ENCODE measurements around the gene PIH1D2.
"Not testable (repeated sequence)": the region's sequence is repeated elsewhere in the genome, so short reads cannot be mapped to it uniquely, and the experiment has no call there.

The PIH1D2 gene

GRCh38 chr11:112100462-112100861 is 26.6 kb upstream of the PIH1D2 start:
- Histone ChIP-seq H4K20me1 (ENCODE audit: insufficient read depth, low read length) (no peaks in the 10 kb centered on the region), H3K4me3 (ENCODE audit: low read length) (no peak overlapping the region), H3K9me3 (replicated peaks; ENCODE audit: insufficient read depth, low read length) (no peaks in the 10 kb centered on the region), H3F3A (ENCODE audit: insufficient read depth, low read length) (no peaks in the 10 kb centered on the region), H3K27me3 (replicated peaks; ENCODE audit: insufficient read depth, low read length) (no peaks in the 10 kb centered on the region), H3K4me2 (ENCODE audit: low read depth, low read length) (no peak overlapping the region), H3K79me2 (ENCODE audit: low read length) (no peaks in the 10 kb centered on the region), H3K9me2 (replicated peaks; ENCODE audit: insufficient read depth, low read length) (no peaks in the 10 kb centered on the region), H3K4me1 (ENCODE audit: low read length) (no peaks in the 10 kb centered on the region), H2AFZ (ENCODE audit: low read length) (no peak overlapping the region), H3K36me3 (replicated peaks; ENCODE audit: insufficient read depth, low read length) (no peaks in the 10 kb centered on the region), H3K27ac (ENCODE audit: low read length) (no peak overlapping the region), H3K9ac (ENCODE audit: low read length) (no peak overlapping the region)
- no peak for DNase-seq
- TF ChIP-seq CTCF (IDR thresholded peaks at IDR 0.05; ENCODE audit: low read length) (no peak), EZH2phosphoT487 (IDR thresholded peaks at IDR 0.05; ENCODE audit: low read length) (no peak), EZH2 (optimal IDR thresholded peaks at IDR 0.05; ENCODE audit: low read depth, low read length) (no peak)

GRCh38 chr11:112097734-112098528 is 24.1 kb upstream of the PIH1D2 start:
- Histone ChIP-seq H3K4me1 (ENCODE audit: low read length) (no peaks in the 10 kb centered on the region), H3K9me2 (replicated peaks; ENCODE audit: insufficient read depth, low read length) (no peaks in the 10 kb centered on the region), H3K4me2 (ENCODE audit: low read depth, low read length) (no peak overlapping the region), H3K36me3 (replicated peaks; ENCODE audit: insufficient read depth, low read length) (no peaks in the 10 kb centered on the region), H3K27ac (ENCODE audit: low read length) (no peak overlapping the region), H3K9ac (ENCODE audit: low read length) (no peak overlapping the region), H2AFZ (ENCODE audit: low read length) (no peak overlapping the region), H3K27me3 (replicated peaks; ENCODE audit: insufficient read depth, low read length) (no peaks in the 10 kb centered on the region), H4K20me1 (ENCODE audit: insufficient read depth, low read length) (no peaks in the 10 kb centered on the region), H3K9me3 (replicated peaks; ENCODE audit: insufficient read depth, low read length) (no peaks in the 10 kb centered on the region), H3F3A (ENCODE audit: insufficient read depth, low read length) (no peaks in the 10 kb centered on the region), H3K4me3 (ENCODE audit: low read length) (no peak overlapping the region), H3K79me2 (ENCODE audit: low read length) (no peaks in the 10 kb centered on the region)
- DNase-seq = no peak
- TF ChIP-seq EZH2 (optimal IDR thresholded peaks at IDR 0.05; ENCODE audit: low read depth, low read length) (no peak), CTCF (IDR thresholded peaks at IDR 0.05; ENCODE audit: low read length) (no peak), EZH2phosphoT487 (IDR thresholded peaks at IDR 0.05; ENCODE audit: low read length) (no peak)

GRCh38 chr11:112096194-112096593 is 22.4 kb upstream of the PIH1D2 start:
- Histone ChIP-seq H4K20me1 (ENCODE audit: insufficient read depth, low read length) (no peaks in the 10 kb centered on the region), H3K4me3 (ENCODE audit: low read length) (no peak overlapping the region), H3K36me3 (replicated peaks; ENCODE audit: insufficient read depth, low read length) (peaks cover 5% of the 10 kb centered on the region; the same call in 1 of the 2 replicates), H3K27ac (ENCODE audit: low read length) (no peak overlapping the region), H3K27me3 (replicated peaks; ENCODE audit: insufficient read depth, low read length) (no peaks in the 10 kb centered on the region), H3K4me1 (ENCODE audit: low read length) (no peaks in the 10 kb centered on the region), H3K9ac (ENCODE audit: low read length) (no peak overlapping the region), H3K9me2 (replicated peaks; ENCODE audit: insufficient read depth, low read length) (no peaks in the 10 kb centered on the region), H3F3A (ENCODE audit: insufficient read depth, low read length) (no peaks in the 10 kb centered on the region), H3K4me2 (ENCODE audit: low read depth, low read length) (no peak overlapping the region), H3K79me2 (ENCODE audit: low read length) (peaks cover 4% of the 10 kb centered on the region), H3K9me3 (replicated peaks; ENCODE audit: insufficient read depth, low read length) (no peaks in the 10 kb centered on the region), H2AFZ (ENCODE audit: low read length) (no peak overlapping the region)
- TF ChIP-seq EZH2phosphoT487 (IDR thresholded peaks at IDR 0.05; ENCODE audit: low read length) (no peak), CTCF (IDR thresholded peaks at IDR 0.05; ENCODE audit: low read length) (no peak), EZH2 (optimal IDR thresholded peaks at IDR 0.05; ENCODE audit: low read depth, low read length) (no peak)
- DNase-seq = no peak

GRCh38 chr11:112095302-112095701 is 21.5 kb upstream of the PIH1D2 start:
- peaks cover 13% of the 10 kb centered on the region for H3K79me2 ChIP-seq (ENCODE audit: low read length)
- not testable (repeated sequence) for H3K4me2 ChIP-seq (ENCODE audit: low read depth, low read length); H3F3A ChIP-seq (ENCODE audit: insufficient read depth, low read length); H4K20me1 ChIP-seq (ENCODE audit: insufficient read depth, low read length); H3K27me3 ChIP-seq (replicated peaks; ENCODE audit: insufficient read depth, low read length); H3K9me3 ChIP-seq (replicated peaks; ENCODE audit: insufficient read depth, low read length); DNase-seq; H3K4me3 ChIP-seq (ENCODE audit: low read length); H3K9ac ChIP-seq (ENCODE audit: low read length); H3K27ac ChIP-seq (ENCODE audit: low read length); H2AFZ ChIP-seq (ENCODE audit: low read length); H3K9me2 ChIP-seq (replicated peaks; ENCODE audit: insufficient read depth, low read length); H3K4me1 ChIP-seq (ENCODE audit: low read length); H3K36me3 ChIP-seq (replicated peaks; ENCODE audit: insufficient read depth, low read length)
